GM12878 (cell line): Measurements from ENCODE around the gene PLAGL1. TPM values are rescaled to one million over a fixed set of nuclear protein-coding genes. Genes with fewer than 3 reads are reported as not detected.

Experiments
- ATAC-seq: fragments of 200-7000 bp; cut with Tn5 transposase; 3 replicates; pipeline ENCODE4 v1.9.1; 2020; ENCODE audit warnings: mild to moderate bottlenecking, moderate library complexity
- BruUV-seq: library from RNA; stranded (reverse); fragments of 400-500 nt; replicated peaks from 2 replicates; lab custom pipeline; 2021; lab: Mats Ljungman, UMichigan
- CTCF ChIA-PET: fragments of 300-600 bp; sonication (Branson Sonifier 250); formaldehyde crosslinking; extraction: SDS; loops from one replicate; lab custom pipeline; 2021; ENCODE audit warnings: inconsistent platforms; lab: Yijun Ruan, JAX
- POLR2A ChIA-PET: fragments of 350-600 bp; formaldehyde crosslinking; extraction: SDS; loops from one replicate; lab custom pipeline; 2021; ENCODE audit warnings: inconsistent platforms; lab: Charles Lee
- RAD21 ChIA-PET: fragments of 300-600 bp; sonication (Branson Sonifier 250); formaldehyde crosslinking; loops from one replicate; lab custom pipeline; 2023; ENCODE audit warnings: antibody characterized with exemption; ENCODE audit not compliant: unreplicated experiment; lab: Charles Lee
- SMC1A ChIA-PET: fragments of 300-600 bp; sonication (Branson Sonifier 250); formaldehyde crosslinking; loops from one replicate; lab custom pipeline; 2023; ENCODE audit not compliant: unreplicated experiment, uncharacterized antibody; lab: Charles Lee
- DNase-seq: peaks from one replicate; pipeline ENCODE4 v3.0.0-alpha.2; 2011; ENCODE audit warnings: low read depth, low spot score
- FAIRE-seq: peaks from 3 replicates; lab custom pipeline; 2011; peaks lifted over from hg19 to GRCh38; lab: Jason Lieb, UNC
- H2AFZ ChIP-seq: 2 replicates; pipeline ENCODE4 v1.6.0; 2011; ENCODE audit warnings: low read depth, low read length, control low read depth; ENCODE audit not compliant: control insufficient read depth
- H3K27ac ChIP-seq: 2 replicates; pipeline ENCODE4 v1.5.1; 2011; ENCODE audit warnings: control low read depth; ENCODE audit not compliant: control insufficient read depth, insufficient read depth
- H3K27me3 ChIP-seq, 2 experiments: replicated peaks in 1 of 2; 2 replicates each; pipeline versions ENCODE4 v1.6.0 to v1.6.1; 2011; ENCODE audit warnings: low read length in 1 of 2; ENCODE audit not compliant: control insufficient read depth in 2 of 2, insufficient read depth in 2 of 2
- H3K36me3 ChIP-seq, 2 experiments: 2 replicates each; pipeline ENCODE4 v1.5.1; 2011; ENCODE audit warnings: low read length in 1 of 2; ENCODE audit not compliant: control insufficient read depth in 2 of 2, insufficient read depth in 2 of 2
- H3K4me1 ChIP-seq: 2 replicates; pipeline ENCODE4 v1.6.1; 2011; ENCODE audit warnings: mild to moderate bottlenecking, low read length, moderate library complexity, mixed read lengths; ENCODE audit not compliant: control insufficient read depth, insufficient read depth
- H3K4me2 ChIP-seq: 2 replicates; pipeline ENCODE4 v1.6.0; 2011; ENCODE audit warnings: control low read depth; ENCODE audit not compliant: control insufficient read depth, insufficient read depth
- H3K4me3 ChIP-seq: fragments of 200-600 bp; sonication (generic); 2 replicates; pipeline ENCODE4 v1.5.1; 2016
- H3K79me2 ChIP-seq: 2 replicates; pipeline ENCODE4 v1.6.0; 2011; ENCODE audit warnings: low read length; ENCODE audit not compliant: control insufficient read depth, insufficient read depth
- H3K9ac ChIP-seq: 2 replicates; pipeline ENCODE4 v1.8.0; 2011; ENCODE audit warnings: low read length, control low read depth, mixed read lengths; ENCODE audit not compliant: control insufficient read depth, insufficient read depth
- H3K9me3 ChIP-seq: replicated peaks from 3 replicates; pipeline ENCODE4 v1.5.1; 2011; ENCODE audit warnings: mild to moderate bottlenecking, low read length; ENCODE audit not compliant: control insufficient read depth, insufficient read depth
- H4K20me1 ChIP-seq: 2 replicates; pipeline ENCODE4 v1.6.0; 2011; ENCODE audit not compliant: control insufficient read depth, insufficient read depth
- CEBPZ ChIP-seq: fragments of 150-350 bp; IDR thresholded peaks from 2 replicates; pipeline ENCODE4 v1.6.1; 2016; ENCODE audit warnings: low read depth, low read length
- EGR1 ChIP-seq, 2 experiments: IDR thresholded peaks; 1 replicate in 1 of 2; 2 replicates in 1 of 2; pipeline ENCODE4 v1.6.1; 2011 to 2012; ENCODE audit warnings: low read depth in 2 of 2, low read length in 2 of 2, borderline replicate concordance in 1 of 2, mild to moderate bottlenecking in 1 of 2, moderate library complexity in 1 of 2
- HDGF ChIP-seq: fragments of 450-650 bp; IDR thresholded peaks from 2 replicates; pipeline ENCODE4 v1.6.1; 2016; ENCODE audit warnings: antibody characterized with exemption
- KAT2A ChIP-seq: conservative IDR thresholded peaks from 2 replicates; pipeline ENCODE4 v1.6.1; 2011; ENCODE audit warnings: low read depth, low read length; ENCODE audit not compliant: control insufficient read depth
- KLF5 ChIP-seq: fragments of 450-650 bp; IDR thresholded peaks from 2 replicates; pipeline ENCODE4 v1.6.1; 2014; ENCODE audit warnings: mild to moderate bottlenecking; ENCODE audit not compliant: partially characterized antibody
- NBN ChIP-seq: fragments of 450-650 bp; IDR thresholded peaks from 2 replicates; pipeline ENCODE4 v1.6.1; 2016
- NR2C2 ChIP-seq: IDR thresholded peaks from 2 replicates; pipeline ENCODE4 v1.6.1; 2011; ENCODE audit warnings: borderline replicate concordance, low read depth; ENCODE audit not compliant: control insufficient read depth, insufficient read length
- PKNOX1 ChIP-seq: fragments of 450-650 bp; IDR thresholded peaks from 2 replicates; pipeline ENCODE4 v1.6.1; 2016; ENCODE audit warnings: mild to moderate bottlenecking
- RCOR1 ChIP-seq: conservative IDR thresholded peaks from 2 replicates; pipeline ENCODE4 v1.6.1; 2012; ENCODE audit warnings: low read depth, low read length, improper control_type of control experiment
- SMAD1 ChIP-seq: fragments of 450-650 bp; IDR thresholded peaks from 2 replicates; pipeline ENCODE4 v1.6.1; 2018; ENCODE audit warnings: mild to moderate bottlenecking, low read depth; ENCODE audit not compliant: partially characterized antibody
- SMC3 ChIP-seq: IDR thresholded peaks from 2 replicates; pipeline ENCODE4 v1.6.1; 2011; ENCODE audit warnings: low read length, improper control_type of control experiment, borderline replicate concordance
- SREBF2 ChIP-seq: IDR thresholded peaks from 2 replicates; pipeline ENCODE4 v1.6.1; 2012; ENCODE audit warnings: mild to moderate bottlenecking, low read length
- SRF ChIP-seq, 2 experiments: IDR thresholded peaks; 2 replicates each; pipeline ENCODE4 v1.6.1; 2011; ENCODE audit warnings: low read depth in 2 of 2, low read length in 2 of 2, mild to moderate bottlenecking in 1 of 2, moderate library complexity in 1 of 2
- TCF3 ChIP-seq: IDR thresholded peaks from 2 replicates; pipeline ENCODE4 v1.6.1; 2012; ENCODE audit warnings: low read depth, mild to moderate bottlenecking, low read length, borderline replicate concordance; ENCODE audit not compliant: insufficient read depth
- ZNF207 ChIP-seq: fragments of 450-650 bp; IDR thresholded peaks from 2 replicates; pipeline ENCODE4 v1.6.1; 2014; ENCODE audit warnings: antibody characterized with exemption, mild to moderate bottlenecking, borderline replicate concordance
- ZNF592 ChIP-seq: fragments of 450-650 bp; IDR thresholded peaks from 2 replicates; pipeline ENCODE4 v1.6.1; 2017; ENCODE audit warnings: mild to moderate bottlenecking, moderate library complexity
- WGBS: methylation state at CpG from one replicate; pipeline ENCODE4 v1.1.6; 2016; ENCODE audit warnings: low lambda C conversion rate; ENCODE audit not compliant: insufficient replicate concordance, insufficient coverage; ENCODE audit errors: missing lambda C conversion rate; 5-methylcytosine and 5-hydroxymethylcytosine counted together
- in situ Hi-C: fragments of 300-500 bp; cut with MboI; formaldehyde crosslinking; loops from 9 replicates; pipeline ENCODE4 v1.14.3; 2018; ENCODE audit warnings: mixed read lengths
- intact Hi-C: fragments of 100-400 bp; cut with micrococcal nuclease; formaldehyde crosslinking; loops from one replicate; pipeline ENCODE4 v1.14.2; 2022; ENCODE audit not compliant: unreplicated experiment
- polyA plus RNA-seq, 11 experiments: library from polyadenylated mRNA; depleted of rRNA in 4 of 11; unstranded in 6 of 11; stranded (reverse) in 5 of 11; fragments of >200 nt; fragmentation: Nextera tagmentation in 4 of 11; fragmentation: Illumina TruSeq in 1 of 11; extraction: Ambion mirVana in 4 of 11; extraction: Trizol in 1 of 11; gene quantifications; 1 replicate in 1 of 11; 2 replicates in 10 of 11; pipeline versions ENCODE4 v1.2.1 to v1.2.3, GENCODE V29; 2011 to 2016; ENCODE audit warnings: inconsistent platforms in 2 of 11, missing spikeins in 2 of 11, low read depth in 1 of 11
- total RNA-seq, 4 experiments: library from RNA; depleted of rRNA in 3 of 4; stranded (reverse); fragments of >200 nt in 3 of 4; fragmentation: Illumina TruSeq in 1 of 4; extraction: Trizol in 1 of 4; gene quantifications; 2 replicates each; pipeline versions ENCODE4 v1.2.1 to v1.2.3, GENCODE V29; 2013 to 2021

The PLAGL1 gene
- total and polyA plus RNA-seq, 10 of the 15 experiments (the other 5 are each of a cell fraction or from before 2014, with no cell fraction given): 2.6 to 19.1 (median 5.7) TPM

- Histone ChIP-seq H3K79me2 (no peaks in the 10 kb centered on the region), H3K4me2 (no peak overlapping the region), H3K27me3 (no peaks in the 10 kb centered on the region), H3K27ac (no peak overlapping the region), H3K4me3 (no peak overlapping the region), H2AFZ (no peak overlapping the region), H3K9ac (no peak overlapping the region), H3K9me3 (no peaks in the 10 kb centered on the region), H3K4me1 (no peaks in the 10 kb centered on the region), H3K36me3 (peaks cover 0 to 3% of the 10 kb centered on the region in 2 experiments; a peak in 2 of 4 replicates), H4K20me1 (no peaks in the 10 kb centered on the region)
- ATAC-seq (no peak), FAIRE-seq (no peak), DNase-seq (no peak)
- SMC1A ChIA-PET: interaction anchor here (0.7 kb wide), 1 partner anchor 36 kb away, joined by 3 read pairs; no protein-coding TSS in a partner anchor
- RAD21 ChIA-PET: no interaction called here
- intact Hi-C loops (no loop called here), in situ Hi-C loops (no loop called here)
- CTCF ChIA-PET: interaction anchor here (1.2 to 1.3 kb wide), 2 partner anchors 28 to 45 kb away, joined by 3 read pairs; no protein-coding TSS in a partner anchor
- 62% methylated on average over 5 of the region's 5 CpGs for WGBS
- BruUV-seq: no TSS peak
- POLR2A ChIA-PET: interaction anchor here (0.7 kb wide), 1 partner anchor 47 kb away, joined by 3 read pairs; no protein-coding TSS in a partner anchor
- TF ChIP-seq KLF5 (no peak), SRF (IDR thresholded peaks at IDR 0.05; ENCODE audit: low read depth in 2 of 2, low read length in 2 of 2) (no peak), HDGF (no peak), SREBF2 (no peak), ZNF592 (no peak), ZNF207 (no peak), CEBPZ (no peak), SMC3 (no peak), NR2C2 (no peak), NBN (no peak), EGR1 (IDR thresholded peaks at IDR 0.05; ENCODE audit: borderline replicate concordance in 1 of 2, low read depth in 2 of 2, low read length in 2 of 2) (no peak), TCF3 (no peak), PKNOX1 (no peak), SMAD1 (no peak), KAT2A (no peak), RCOR1 (no peak)
Measured at GRCh38 chr6:143967706-143968376, 40.2 kb downstream of the PLAGL1 start.
